Adrenal gland (tissue), 5 donors: ENCODE results near the gene PSG3.
"Not testable (repeated sequence)": the region's sequence is repeated elsewhere in the genome, so short reads cannot be mapped to it uniquely, and the experiment has no call there.

ENCODE experiments used
- CTCF ChIP-seq, 6 experiments: fragments of 450-650 bp in 4 of 6; fragments of 200-600 bp in 2 of 6; sonication (generic) in 1 of 6; IDR thresholded peaks; 1 replicate in 5 of 6; 2 replicates in 1 of 6; pipeline versions ENCODE4 v1.5.1 to v1.8.0; 2016 to 2021; ENCODE audit warnings: antibody characterized with exemption in 6 of 6, mild to moderate bottlenecking in 2 of 6, moderate library complexity in 1 of 6
- POLR2A ChIP-seq, 2 donors: fragments of 450-650 bp; IDR thresholded peaks; one replicate each; pipeline ENCODE4 v1.6.1; 2017; ENCODE audit warnings: antibody characterized with exemption in 2 of 2, mild to moderate bottlenecking in 2 of 2, moderate library complexity in 1 of 2
- donor health status: DM: no; HTN: no; CAD: no.

GRCh38 chr19:42737581-42738011 is 2.7 kb downstream of the PSG3 start:
- TF ChIP-seq CTCF, POLR2A (IDR thresholded peaks at IDR 0.05): not testable (repeated sequence)
